Fibroblast of skin of right quadriceps (primary cell): Measurements from ENCODE around the gene CHCHD6.

Experiments used
- DNase-seq: peaks from one replicate; pipeline ENCODE4 v3.0.0-alpha.2; 2013

Gene CHCHD6

GRCh38 chr3:127000761-127001160 lies 296.7 kb downstream of the CHCHD6 start:
- DNase-seq: no peak

- DNase-seq: no peak
Observed at GRCh38 chr3:127001486-127002194, 297.6 kb downstream of the CHCHD6 start.

- DNase-seq: peak; percentile 92
Observed at GRCh38 chr3:127002195-127003174, 298.4 kb downstream of the CHCHD6 start.

DNA sequence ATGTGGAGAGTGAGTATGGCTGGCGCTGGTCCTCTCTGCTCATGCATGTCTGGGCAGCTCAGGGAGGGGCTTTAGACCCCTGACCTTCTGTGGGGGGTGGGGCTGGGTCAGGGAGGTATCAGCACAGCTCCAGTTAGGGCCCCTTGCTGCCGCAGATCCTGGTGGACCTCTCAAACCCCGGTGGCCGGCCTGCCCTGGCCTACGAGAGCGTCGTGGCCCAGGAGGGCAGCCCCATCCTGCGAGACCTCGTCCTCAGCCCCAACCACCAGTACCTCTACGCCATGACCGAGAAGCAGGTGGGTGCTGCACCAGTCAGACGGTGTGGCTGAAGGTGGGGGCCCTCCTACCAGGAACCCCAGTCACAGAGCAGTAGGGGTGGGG lies 299.1 kb downstream of the CHCHD6 start:
- no peak for DNase-seq

GRCh38 chr3:127003601-127004280 lies 299.7 kb downstream of the CHCHD6 start:
- DNase-seq: no peak

- no peak for DNase-seq
Observed at GRCh38 chr3:127004641-127005397, 300.8 kb downstream of the CHCHD6 start.

GRCh38 chr3:127005864-127006500 lies 301.9 kb downstream of the CHCHD6 start:
- DNase-seq: no peak

DNA sequence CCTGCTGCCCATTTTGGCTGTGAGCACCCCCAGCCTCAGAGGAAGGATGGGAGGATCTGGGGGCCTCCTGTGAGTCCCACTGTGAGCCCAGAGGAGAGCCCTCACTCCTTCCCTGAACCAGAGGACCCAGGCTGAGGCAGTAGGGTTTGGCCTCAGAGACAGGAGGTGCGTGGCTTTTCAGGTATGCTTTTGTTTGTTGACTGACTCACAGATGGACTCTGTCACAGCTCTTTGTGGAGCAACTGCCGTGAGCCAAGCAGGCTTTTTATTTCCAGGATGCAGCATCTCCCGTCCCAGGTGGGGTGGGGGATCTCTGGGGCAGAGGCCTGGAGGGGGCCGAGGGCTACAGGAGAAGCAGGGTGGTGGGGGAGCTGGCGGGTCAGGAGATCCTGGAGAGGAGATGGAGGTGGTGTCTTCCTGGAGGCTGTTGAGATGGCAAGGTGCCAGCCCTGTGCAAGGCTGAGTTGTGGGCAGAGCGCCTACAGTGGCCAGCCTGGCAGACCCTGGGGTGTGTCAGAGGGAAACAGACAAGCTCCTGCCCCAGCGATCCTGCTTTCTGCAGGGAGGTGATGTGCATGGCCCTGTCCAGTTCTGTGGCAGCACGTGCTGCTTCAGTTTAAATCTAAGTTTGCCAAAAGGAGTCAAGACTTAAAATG lies 302.9 kb downstream of the CHCHD6 start:
- no peak for DNase-seq

GRCh38 chr3:127008236-127008635 lies 304.2 kb downstream of the CHCHD6 start:
- no peak for DNase-seq

DNA sequence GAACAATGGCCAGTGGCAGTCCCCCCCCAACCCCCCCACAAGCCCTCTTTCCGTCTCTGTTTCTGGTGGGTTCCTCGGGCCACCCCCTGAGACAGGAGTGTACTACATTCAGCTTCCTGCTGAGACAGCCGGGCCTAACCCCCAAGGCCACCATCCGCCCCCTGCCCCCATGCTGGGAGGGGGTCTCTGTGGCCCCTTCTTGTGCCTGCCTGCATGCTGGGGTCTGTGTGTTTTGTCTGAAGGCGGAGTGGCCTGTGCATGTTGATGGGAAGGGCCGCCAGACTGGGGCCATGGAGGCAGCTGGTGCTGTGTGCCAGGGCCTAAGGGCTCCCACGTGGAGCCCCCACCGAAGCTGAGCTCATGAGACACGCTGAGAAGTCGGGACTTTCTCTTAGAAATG lies 305.5 kb downstream of the CHCHD6 start:
- no peak for DNase-seq
